Fibroblast of the conjunctiva (primary cell): ENCODE measurements around the gene GPR32.
"Not testable (repeated sequence)": the region's sequence is repeated elsewhere in the genome, so short reads cannot be mapped to it uniquely, and the experiment has no call there.

ENCODE experiments used
- DNase-seq: peaks from one replicate; pipeline ENCODE4 v3.0.0-alpha.2; 2010; ENCODE audit warnings: low read depth

Gene GPR32

DNA sequence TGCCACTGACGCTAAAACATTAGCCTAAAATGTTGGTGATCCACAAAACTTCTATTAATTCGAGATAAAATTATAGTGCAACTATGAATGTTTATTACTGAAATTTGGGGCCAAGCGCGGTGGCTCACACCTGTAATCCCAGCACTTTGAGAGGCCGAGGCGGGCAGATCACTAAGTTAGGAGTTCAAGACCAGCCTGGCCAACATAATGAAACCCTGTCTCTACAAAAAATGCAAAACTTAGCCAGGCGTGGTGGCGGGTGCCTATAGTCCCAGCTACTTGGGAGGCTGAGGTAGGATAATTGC lies 13.5 kb downstream of the GPR32 start:
- not testable (repeated sequence) for DNase-seq

DNA sequence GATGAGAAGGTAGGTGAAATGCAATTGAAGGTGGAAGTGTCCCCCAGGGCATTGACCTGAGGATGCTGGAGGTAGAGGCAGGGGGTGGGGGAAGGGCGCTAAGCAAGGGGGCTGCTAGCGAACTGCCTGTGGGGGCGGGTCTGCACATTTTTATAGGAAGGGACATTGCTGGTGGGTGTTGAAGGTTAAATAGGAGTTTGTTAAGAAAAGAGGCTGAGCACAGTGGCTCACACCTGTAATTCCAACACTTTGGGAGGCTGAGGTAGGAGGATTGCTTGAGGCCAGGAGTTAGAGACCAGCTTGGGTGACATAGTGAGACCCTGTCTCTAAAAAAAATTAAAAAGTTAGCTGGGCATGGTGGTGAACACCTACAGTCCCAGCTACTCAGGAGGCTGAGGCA lies 14.4 kb downstream of the GPR32 start:
- no peak for DNase-seq

DNA sequence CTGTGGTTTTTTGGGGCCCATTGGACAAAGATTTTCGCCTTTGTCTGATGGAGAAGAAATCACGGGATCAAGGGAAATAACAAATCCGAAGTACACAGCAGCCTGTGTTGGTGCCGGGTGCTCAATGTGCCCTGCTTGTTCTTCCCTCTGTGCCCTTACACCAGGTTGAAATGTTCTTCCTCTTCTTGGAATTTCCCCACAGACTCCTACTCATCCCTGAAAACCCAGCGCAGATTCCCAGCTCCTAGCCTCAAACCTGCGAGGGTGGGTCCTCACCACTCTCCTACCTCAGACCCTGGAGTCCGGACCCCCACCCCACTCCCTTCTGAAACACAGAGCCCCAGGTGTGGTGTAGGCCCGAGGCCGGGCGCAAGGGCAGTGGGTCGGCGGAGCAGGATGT lies 15.1 kb downstream of the GPR32 start:
- no peak for DNase-seq

DNA sequence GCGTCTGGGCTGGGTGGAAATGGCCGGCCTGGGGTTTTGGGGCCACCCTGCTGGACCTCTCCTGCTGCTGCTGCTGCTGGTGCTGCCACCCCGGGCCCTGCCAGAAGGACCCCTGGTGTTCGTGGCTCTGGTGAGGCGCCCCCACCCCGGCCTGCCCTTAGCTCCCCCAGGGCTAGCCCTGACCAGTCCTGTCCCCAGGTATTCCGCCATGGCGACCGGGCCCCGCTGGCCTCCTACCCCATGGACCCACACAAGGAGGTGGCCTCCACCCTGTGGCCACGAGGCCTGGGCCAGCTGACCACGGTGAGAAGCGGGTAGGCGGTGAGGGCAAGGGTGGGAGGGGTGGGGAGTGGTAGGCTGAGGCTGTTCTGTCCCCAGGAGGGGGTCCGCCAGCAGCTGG lies 20.1 kb downstream of the GPR32 start, which contains the start of gene ACP4:
TSS of gene ACP4 (plus strand) at position 20 of the 400 bp plus-strand sequence. CDS start at position 20, 0 bp downstream.
- DNase-seq = no peak

DNA sequence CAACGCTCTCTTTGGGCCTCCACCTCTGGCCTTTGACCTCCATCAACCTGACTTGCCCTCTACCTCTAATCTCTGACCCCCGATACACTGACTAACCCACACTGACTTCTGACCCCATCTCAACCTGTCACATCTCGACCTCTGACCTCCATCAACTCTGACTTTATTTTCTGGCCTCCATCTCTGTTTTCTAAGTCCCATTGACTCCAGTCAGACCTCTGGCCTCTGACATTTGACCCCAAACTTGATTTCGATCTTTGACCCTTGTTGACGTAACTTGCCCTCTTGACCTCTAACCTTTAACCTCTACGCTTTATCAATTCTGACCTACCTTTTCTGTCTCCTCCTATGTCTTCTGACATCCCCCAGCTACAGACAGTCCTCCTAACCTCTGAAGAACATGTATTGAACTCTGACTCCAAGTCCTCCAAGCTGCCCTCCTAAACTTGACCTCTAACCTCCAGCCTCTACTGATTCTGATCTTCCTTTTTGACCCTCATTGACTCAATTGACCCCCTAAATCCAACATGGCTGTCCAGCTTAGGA lies 20.7 kb downstream of the GPR32 start:
- DNase-seq = no peak

DNA sequence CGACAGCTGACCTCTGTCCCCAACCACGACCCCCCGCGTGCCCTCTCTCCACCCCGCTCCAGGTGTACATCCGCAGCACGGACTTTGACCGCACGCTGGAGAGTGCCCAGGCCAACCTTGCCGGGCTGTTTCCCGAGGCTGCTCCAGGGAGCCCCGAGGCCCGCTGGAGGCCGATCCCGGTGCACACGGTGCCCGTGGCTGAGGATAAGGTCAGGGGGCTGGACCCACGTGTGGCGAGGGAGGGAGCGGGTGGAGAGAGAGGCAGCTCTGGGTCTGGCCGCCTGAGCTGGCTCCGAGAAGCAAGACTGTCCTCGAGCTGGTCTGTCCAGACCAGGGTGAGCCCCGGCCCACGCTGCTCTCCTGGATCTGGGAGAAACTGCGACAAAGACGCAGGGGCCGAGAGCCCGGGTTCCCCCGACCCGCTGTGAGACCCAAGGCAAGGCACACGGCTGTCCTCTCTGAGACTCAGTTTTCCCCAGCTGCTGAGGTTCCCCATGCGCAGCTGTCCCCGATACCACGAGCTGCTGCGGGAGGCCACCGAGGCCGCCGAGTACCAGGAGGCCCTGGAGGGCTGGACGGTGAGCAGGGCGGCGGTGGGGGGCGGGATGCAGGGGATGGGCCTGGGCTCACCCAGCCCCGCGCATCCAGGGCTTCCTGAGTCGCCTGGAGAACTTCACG lies 21.5 kb downstream of the GPR32 start:
- no peak for DNase-seq

DNA sequence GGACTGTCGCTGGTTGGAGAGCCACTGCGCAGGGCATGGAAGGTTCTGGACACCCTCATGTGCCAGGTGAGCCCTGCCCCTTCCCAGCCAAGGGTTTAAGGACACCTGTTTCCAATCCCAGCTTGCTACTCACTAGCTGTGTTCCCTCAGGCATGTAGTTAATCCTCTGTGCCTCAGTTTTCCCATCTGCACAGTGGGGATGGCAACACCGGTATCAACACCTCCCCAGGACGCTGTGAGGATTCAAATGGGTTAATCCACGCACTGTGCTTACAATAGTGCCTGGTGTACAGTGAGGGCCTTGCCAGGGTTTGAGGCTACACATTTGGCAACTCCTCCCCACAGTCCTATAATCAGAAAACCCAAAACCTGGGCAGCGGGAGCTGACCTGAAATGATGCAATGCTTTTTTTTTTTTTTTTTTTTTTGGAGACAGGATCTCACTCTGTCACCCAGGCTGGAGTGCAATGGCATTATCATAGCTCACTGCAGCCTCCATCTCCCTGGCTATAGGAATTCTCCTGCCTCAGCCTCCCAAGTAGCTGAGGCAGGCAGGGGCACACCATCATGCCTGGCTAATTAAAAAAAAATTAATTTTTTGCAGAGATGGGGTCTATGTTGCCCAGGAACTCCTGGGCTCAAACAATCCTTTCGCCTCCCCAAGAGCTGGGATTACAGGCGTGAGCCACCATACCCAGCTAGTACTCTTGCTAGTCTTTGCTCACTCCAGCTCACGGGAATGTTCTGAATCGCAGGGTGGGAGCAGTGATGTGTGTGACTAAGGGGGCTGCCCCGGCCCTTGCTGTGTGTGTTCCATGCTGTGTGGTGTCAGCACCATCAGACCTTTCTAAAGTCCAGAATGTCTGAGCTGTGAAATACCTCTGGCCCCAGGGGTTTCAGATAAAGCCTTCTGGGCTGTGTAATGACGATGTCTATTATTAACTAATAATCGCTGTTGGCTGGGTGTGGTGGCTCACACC lies 22.3 kb downstream of the GPR32 start:
- DNase-seq = no peak

DNA sequence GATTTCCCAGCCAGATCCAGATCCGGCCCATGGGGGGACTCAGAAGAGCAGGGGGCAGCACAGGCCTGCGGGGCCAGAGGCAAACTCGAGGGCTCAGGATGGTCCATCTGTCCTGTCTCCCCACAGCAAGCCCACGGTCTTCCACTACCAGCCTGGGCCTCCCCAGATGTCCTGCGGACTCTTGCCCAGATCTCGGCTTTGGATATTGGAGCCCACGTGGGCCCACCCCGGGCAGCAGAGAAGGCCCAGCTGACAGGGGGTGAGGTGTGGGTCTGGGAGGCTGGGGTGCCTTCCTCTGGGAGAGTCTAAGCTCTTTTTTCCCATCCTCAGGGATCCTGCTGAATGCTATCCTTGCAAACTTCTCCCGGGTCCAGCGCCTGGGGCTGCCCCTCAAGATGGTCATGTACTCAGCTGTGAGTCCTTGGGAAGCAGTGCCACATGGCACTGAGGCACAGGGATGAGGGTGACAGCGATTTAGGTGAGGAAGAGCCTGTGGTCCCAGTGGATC lies 23.3 kb downstream of the GPR32 start:
- no peak for DNase-seq

DNA sequence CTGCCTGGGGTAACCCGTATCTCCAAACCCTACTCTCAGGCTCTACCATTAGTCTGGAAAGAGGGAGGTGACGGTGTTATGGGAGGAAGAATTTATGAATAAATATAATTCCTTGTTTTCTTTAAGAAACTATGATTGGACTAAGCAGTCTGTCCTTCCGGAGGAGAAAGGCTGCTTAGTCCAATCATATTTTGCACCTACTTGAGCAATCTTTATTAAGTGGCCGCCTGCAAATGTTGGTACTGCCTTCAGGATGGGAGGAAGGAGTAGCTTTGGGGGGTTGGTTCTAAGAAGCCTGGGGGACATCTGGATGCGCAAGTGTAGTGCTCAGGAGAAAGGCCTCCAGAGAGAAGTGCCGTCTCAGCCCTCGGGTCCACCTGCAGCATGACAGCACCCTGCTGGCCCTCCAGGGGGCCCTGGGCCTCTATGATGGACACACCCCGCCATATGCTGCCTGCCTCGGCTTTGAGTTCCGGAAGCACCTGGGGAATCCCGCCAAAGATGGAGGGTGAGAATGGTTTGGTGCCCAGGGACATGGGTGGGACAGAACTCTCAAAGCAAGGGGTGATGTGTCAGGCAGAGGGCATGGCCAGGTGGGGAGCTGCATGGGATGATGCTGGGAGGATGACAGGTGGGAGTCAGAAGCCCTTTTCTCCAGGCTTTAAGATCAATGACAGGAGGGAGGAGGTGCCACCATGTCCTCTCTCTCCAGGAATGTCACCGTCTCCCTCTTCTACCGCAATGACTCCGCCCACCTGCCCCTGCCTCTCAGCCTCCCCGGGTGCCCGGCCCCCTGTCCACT lies 24.0 kb downstream of the GPR32 start:
- no peak for DNase-seq

DNA sequence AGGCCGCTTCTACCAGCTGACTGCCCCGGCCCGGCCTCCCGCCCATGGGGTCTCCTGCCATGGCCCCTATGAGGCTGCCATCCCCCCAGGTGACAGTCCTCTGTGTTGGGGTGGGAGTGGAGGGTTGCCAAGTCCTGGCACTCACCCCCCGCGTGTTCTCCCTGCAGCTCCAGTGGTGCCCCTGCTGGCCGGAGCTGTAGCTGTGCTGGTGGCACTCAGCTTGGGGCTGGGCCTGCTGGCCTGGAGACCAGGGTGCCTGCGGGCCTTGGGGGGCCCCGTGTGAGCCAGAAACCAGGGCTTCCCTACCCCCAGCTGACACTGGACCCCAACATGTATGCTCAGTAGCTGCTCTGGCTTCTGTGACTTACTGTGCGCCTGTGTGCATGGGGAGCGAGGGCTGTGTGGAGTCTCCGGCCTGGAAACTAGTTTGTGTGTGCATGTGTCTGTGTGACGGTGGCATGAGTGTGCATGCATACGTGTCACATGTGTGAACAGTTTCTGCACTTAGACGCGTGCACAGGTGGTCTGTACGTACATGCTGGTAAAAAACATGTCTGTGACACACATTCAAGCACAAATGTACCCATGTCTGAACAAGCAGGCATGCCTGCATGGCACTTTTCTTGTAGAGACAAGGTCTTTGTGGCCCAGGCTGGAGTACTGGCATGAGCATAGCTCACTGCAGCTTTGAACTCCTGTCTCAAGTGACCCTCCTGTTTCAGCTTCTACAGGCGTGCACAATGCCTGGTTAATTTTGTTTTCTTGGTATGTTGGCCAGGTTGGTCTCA lies 24.8 kb downstream of the GPR32 start:
- DNase-seq = no peak

DNA sequence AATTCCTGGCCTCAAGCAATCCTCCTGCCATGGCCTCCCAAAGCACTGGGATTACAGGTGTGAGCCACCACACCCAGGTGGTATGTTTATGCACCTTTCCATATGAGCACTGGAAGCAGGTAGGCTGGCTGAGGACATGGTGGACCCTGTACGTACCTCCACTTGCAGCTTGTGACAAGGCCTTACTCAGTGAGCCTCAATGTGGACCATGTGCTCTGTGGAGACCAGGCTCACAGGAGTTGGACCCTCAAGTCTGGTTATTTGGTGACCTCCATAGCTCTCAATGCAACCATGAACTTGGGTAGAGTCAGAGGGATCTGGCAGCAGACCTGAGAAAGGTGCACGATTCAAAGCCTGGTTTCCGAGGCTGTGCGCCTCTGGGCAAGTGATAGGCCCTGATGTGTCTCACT lies 25.4 kb downstream of the GPR32 start:
- DNase-seq = no peak

DNA sequence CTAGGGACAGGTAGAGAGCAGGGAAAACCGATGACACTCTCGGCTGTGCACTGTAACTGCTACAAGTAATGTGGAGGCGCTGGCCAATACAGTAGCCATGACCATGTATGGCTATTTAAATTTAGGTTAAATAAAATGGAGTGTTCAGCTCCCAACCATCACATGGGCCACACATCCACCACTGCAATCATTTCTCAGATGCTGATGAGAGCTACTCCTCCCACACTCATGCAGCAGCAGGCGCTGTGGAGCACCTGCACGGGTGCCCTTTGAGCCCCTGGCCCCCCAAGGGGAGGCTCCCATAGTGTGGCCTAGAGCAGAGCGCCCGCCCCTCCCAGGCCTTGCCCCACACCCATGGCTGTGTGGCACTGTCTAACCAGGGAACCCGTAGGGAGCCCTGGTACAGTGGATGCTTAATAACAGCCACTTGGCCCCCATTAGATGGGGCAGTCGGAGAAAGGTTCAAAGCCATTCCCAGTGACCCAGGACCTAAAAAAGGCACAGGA lies 25.9 kb downstream of the GPR32 start:
- no peak for DNase-seq

DNA sequence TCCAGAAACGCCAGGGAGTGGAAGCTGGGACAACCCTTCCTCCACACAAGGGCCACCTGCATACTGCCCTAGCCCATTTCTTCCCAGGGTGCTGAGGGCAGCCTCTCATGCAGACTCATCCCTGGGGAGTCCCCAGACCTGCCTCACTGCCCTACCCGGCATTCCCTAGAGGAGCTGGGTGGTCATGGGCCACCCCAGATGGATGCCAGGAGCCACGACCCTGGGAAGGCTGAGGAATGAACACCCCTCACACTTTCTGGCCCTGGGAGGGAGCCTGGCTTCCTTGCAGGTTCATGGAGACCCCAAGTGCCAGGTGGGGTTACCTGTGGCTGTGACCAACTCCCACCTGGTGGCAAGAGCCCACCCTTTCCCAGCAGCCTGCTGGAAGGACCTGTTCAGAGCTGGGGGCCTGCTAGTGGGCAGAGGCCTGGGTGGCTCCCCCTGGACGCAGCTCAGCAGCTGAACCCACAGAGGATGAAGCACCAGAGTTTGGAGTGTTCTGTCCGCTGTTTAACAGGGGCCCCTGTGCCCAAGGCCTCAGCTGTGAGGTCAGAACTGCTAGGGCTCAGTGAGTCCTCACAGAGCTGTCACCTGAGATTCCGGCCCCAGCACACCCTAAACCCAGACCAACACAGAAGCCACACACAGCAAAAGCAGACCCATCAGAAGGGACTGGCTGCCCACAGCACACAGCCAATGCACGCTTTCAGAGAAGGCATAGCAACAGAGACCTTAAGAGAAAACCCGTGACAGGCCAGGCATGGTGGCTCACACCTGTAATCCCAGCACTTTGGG lies 26.6 kb downstream of the GPR32 start:
- DNase-seq = no peak

DNA sequence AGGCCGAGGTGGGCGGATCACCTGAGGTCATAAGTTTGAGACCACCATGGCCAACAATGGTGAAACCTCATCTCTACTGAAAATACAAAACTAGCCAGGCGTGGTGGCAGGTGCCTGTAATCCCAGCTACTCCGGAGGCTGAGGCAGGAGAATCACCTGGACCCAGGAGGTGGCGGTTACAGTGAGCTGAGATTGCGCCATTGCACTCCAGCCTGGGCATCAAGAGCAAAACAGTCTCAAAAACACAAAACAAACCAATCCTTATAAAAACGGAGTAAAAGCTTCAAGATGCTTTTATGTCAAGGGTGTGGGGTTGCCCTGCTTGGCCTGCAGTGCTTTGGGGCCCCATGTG lies 27.1 kb downstream of the GPR32 start:
- no peak for DNase-seq

DNA sequence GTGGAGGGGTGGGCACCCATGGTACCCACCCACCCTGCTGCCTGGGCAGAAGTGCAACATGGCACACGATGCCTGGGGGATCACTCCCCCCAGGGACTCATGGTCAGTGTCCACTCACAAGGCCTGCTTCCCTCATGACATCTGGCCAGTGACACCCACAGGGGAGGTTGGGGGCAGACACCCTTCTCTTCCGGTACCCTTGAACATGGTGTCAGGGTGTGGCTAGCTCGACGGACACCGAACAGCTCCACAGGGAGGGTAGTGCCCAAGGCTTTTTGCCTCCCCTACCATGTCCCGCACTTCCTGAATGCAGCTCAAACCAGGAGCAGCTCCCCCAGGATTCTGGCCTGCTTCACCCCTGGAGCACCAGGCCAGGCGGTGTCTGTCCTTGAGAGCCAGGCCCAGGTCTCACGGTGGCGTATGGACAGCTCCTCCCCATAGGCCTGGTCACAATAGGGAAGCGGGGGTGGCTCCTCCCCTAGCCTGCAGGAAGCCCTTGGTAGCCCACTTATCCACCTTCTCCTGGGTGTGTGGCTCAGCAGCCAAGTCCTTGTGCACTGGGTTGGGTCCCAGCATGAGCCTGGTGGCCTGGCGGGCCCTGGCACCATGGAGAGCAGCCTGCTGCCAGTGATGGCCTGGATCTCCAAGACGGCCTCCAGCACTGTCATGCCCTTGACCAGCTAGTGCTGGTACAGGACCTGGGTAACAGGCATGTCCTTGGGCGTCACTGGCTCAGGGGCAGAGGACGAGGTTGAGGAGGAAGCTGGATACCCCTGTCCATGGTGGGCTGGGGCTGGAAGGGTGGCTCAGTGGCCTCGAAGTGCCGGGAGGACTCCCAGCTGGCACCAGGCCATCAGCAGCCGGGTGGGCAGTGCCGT lies 27.8 kb downstream of the GPR32 start:
- DNase-seq = no peak

DNA sequence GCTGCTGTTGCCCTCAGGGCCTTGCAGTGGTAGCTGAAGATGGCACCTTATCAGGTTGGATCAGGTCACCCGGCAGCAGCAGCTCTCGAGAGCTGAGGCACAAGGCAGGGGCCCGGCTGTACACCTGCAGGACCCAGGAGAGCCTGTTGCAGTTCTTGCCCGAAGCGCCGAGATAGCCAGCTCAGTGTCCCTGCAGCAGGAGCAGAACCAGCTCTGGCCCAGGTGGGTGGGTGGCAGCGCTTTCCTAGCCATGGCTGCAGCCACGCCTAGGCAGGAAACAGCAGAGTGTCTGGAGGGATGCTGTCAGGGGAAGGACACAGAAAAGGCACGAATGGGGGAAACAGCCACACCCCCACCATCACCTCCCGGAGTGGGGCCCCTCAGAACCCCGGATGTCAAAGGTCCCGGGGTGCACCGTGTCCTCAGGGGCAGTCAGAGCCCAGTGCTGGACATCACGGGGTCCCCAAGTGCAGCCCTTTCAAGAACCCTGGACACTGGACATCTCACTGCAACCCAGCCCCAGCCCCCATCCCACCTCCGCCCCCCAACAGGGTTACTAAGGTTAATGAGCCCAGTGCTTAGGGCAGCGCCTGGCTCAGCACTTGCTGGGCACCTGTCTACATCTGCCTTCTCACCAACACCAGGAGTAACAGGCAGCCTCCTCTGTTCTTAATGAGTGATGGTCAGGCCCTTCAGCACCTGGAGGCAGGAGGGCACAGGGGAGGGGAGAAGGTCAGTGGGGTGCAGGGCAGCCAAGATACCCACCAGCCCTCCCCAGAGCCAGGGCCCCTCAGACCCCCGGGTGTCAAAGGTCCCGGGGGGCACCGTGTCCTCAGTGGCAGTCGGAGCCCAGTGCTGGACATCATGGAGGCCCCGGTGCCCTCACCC lies 28.6 kb downstream of the GPR32 start:
- no peak for DNase-seq

DNA sequence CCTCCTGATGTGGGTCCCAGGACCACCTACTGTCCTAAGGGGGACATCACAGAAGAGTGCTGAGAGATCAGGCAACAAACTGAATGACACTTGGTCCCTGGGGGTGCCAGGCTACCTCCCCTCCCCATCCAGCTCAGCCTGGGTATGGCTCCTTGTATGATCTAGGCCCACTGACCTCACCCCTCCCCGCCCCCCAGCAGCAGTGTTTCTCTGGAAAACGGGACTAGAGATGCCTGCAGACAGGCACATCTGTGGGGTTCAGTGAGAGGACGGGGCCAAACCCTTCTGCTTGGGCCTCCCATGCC lies 29.2 kb downstream of the GPR32 start:
- no peak for DNase-seq

DNA sequence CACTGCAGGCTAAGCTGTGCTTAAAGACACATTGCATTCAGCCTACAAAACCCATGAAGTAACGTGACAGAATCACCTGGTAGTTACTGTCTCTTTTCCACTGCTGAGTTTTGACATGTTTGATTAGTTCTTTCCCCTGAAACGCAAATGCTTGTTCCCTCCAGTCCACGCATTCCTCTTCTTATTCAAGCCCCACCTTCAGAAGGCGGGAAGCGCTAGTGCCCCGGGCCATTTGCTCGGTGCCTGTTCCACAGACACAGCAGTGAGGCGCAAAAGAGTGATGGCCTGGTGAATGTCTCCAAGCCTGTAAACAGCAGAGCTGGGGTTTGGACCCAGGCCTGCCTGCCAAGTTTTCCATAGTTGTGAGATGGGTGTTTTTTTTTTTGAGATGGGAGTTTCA lies 30.8 kb downstream of the GPR32 start:
- no peak for DNase-seq
